Measurements from ENCODE around the gene PLAC1.

Gene PLAC1

GRCh38 chrX:134592303-134592702 lies 66.0 kb downstream of the PLAC1 start:
- TF ChIP-seq, protein P1, sequence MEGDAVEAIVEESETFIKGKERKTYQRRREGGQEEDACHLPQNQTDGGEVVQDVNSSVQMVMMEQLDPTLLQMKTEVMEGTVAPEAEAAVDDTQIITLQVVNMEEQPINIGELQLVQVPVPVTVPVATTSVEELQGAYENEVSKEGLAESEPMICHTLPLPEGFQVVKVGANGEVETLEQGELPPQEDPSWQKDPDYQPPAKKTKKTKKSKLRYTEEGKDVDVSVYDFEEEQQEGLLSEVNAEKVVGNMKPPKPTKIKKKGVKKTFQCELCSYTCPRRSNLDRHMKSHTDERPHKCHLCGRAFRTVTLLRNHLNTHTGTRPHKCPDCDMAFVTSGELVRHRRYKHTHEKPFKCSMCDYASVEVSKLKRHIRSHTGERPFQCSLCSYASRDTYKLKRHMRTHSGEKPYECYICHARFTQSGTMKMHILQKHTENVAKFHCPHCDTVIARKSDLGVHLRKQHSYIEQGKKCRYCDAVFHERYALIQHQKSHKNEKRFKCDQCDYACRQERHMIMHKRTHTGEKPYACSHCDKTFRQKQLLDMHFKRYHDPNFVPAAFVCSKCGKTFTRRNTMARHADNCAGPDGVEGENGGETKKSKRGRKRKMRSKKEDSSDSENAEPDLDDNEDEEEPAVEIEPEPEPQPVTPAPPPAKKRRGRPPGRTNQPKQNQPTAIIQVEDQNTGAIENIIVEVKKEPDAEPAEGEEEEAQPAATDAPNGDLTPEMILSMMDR (IDR thresholded peaks at IDR 0.05; ENCODE audit: low read depth, low read length) = no peak
- in situ Hi-C loops (cut with HindIII; ENCODE audit: low sequenced_read_pairs) = no loop called here

GRCh38 chrX:134591502-134591901 lies 66.8 kb downstream of the PLAC1 start:
- in situ Hi-C loops (cut with HindIII; ENCODE audit: low sequenced_read_pairs) = no loop called here
- TF ChIP-seq, protein P1 (IDR thresholded peaks at IDR 0.05; ENCODE audit: low read depth, low read length) = no peak
- no peak overlapping the region for H3K4me3 ChIP-seq (ENCODE audit: low read depth, low read length)
- DNase-seq (ENCODE audit: low read depth, low spot score) = no peak

More at GRCh38 chrX:134592303-134592702, 66.0 kb downstream of the PLAC1 start:
- no peak overlapping the region for H3K4me3 ChIP-seq (ENCODE audit: low read depth, low read length)
- no peak for DNase-seq (ENCODE audit: low read depth, low spot score)

DNA sequence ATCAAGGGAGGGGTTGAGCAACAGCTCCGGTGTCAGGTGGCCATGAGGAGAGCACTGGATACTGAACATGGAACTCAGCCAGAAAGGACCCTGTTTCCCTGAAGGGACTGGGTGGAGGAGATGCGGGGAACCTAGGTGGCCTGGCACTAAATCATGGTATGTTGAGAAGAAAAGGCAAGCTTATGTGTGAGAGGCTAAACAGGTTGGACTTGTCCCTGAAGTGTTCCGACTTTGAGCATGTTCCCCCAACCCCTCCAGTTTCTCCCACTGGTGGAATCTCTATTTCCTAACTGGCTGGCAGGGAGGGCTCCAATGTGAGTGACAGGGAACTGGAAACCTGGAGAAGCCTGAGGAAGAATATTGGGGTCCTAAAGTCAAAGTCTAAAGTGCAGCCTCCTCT lies 69.5 kb downstream of the PLAC1 start:
- H3K4me3 ChIP-seq (ENCODE audit: low read depth, low read length) = no peak overlapping the region
- TF ChIP-seq, protein P1 (IDR thresholded peaks at IDR 0.05; ENCODE audit: low read depth, low read length) = no peak
- no peak for DNase-seq (ENCODE audit: low read depth, low spot score)
- in situ Hi-C loops (cut with HindIII; ENCODE audit: low sequenced_read_pairs) = no loop called here

- TF ChIP-seq, protein P1 (IDR thresholded peaks at IDR 0.05; ENCODE audit: low read depth, low read length) = no peak
- no peak overlapping the region for H3K4me3 ChIP-seq (ENCODE audit: low read depth, low read length)
- in situ Hi-C loops (cut with HindIII; ENCODE audit: low sequenced_read_pairs) = no loop called here
- DNase-seq (ENCODE audit: low read depth, low spot score) = no peak
Observed at GRCh38 chrX:134580907-134581306, 77.4 kb downstream of the PLAC1 start.

DNA sequence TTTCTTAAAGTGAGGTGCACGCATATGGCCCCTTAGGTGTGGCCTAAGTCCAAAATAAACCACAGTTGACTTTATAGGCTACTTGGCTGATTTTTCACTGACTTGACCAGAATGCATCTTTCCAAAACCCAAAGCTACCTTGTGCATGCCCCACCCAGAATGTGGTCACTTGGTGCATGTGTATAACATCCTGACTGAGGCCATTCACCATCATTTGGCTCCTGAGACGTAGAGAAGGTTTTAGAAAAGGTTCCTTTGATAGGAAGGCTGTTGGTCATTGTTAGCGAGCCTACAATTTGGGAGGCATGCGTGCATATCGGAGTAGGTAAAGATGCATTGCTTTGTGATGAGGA lies 84.6 kb downstream of the PLAC1 start:
- in situ Hi-C loops (cut with HindIII; ENCODE audit: low sequenced_read_pairs) = no loop called here
- TF ChIP-seq, protein P1 (IDR thresholded peaks at IDR 0.05; ENCODE audit: low read depth, low read length) = no peak
- no peak for DNase-seq (ENCODE audit: low read depth, low spot score)
- H3K4me3 ChIP-seq (ENCODE audit: low read depth, low read length) = no peak overlapping the region

GRCh38 chrX:134572816-134573682 lies 85.2 kb downstream of the PLAC1 start:
- peak; percentile 36 for DNase-seq (ENCODE audit: low read depth, low spot score)
- in situ Hi-C loops (cut with HindIII; ENCODE audit: low sequenced_read_pairs) = no loop called here
- no peak overlapping the region for H3K4me3 ChIP-seq (ENCODE audit: low read depth, low read length)
- TF ChIP-seq, protein P1 (IDR thresholded peaks at IDR 0.05; ENCODE audit: low read depth, low read length) = no peak
